GM12892 (cell line): ENCODE results near the gene WAC.

Experiments used
- DNase-seq: peaks from one replicate; pipeline ENCODE4 v3.0.0; 2011; ENCODE audit not compliant: insufficient read length
- FAIRE-seq: peaks from 2 replicates; lab custom pipeline; 2011; peaks lifted over from hg19 to GRCh38; lab: Jason Lieb, UNC
- POLR2A ChIP-seq: IDR thresholded peaks from 2 replicates; pipeline ENCODE4 v1.6.1; 2011; ENCODE audit warnings: low read depth, low read length, control low read depth
- POLR2AphosphoS5 ChIP-seq: IDR thresholded peaks from 2 replicates; pipeline ENCODE4 v1.6.1; 2011; ENCODE audit warnings: low read depth, low read length, control low read depth
- TAF1 ChIP-seq: IDR thresholded peaks from 2 replicates; pipeline ENCODE4 v1.6.1; 2011; ENCODE audit warnings: low read depth, mild to moderate bottlenecking, control low read depth, low read length, borderline replicate concordance

Gene WAC

GRCh38 chr10:28535846-28536245, 2.9 kb downstream of the WAC start:
- TF ChIP-seq POLR2A (no peak), POLR2AphosphoS5 (no peak), TAF1 (no peak)
- no peak for FAIRE-seq
- no peak for DNase-seq

GRCh38 chr10:28538595-28538994, 5.7 kb downstream of the WAC start:
- no peak for FAIRE-seq
- TF ChIP-seq POLR2AphosphoS5 (no peak), POLR2A (no peak), TAF1 (no peak)
- DNase-seq = no peak

- TF ChIP-seq TAF1 = no peak
- no peak for TF ChIP-seq POLR2AphosphoS5
- no peak for TF ChIP-seq POLR2A
- DNase-seq = no peak
- FAIRE-seq = no peak
These were observed 7.2 kb downstream of the WAC start for GRCh38 chr10:28540145-28540544.

GRCh38 chr10:28541717-28542365, 8.9 kb downstream of the WAC start:
- TF ChIP-seq POLR2AphosphoS5 (no peak; the same call in 1 of the 2 replicates), TAF1 (no peak), POLR2A (no peak)
- no peak for DNase-seq
- FAIRE-seq = peak; percentile 70

- no peak; the same call in 1 of the 2 replicates for TF ChIP-seq POLR2A
- TF ChIP-seq TAF1 = no peak
- no peak for TF ChIP-seq POLR2AphosphoS5
These were observed 9.8 kb downstream of the WAC start for GRCh38 chr10:28542728-28543127.

GRCh38 chr10:28544058-28544457, 11.1 kb downstream of the WAC start:
- no peak for DNase-seq
- TF ChIP-seq POLR2AphosphoS5 = no peak
- TF ChIP-seq POLR2A = no peak; the same call in 1 of the 2 replicates
- no peak for TF ChIP-seq TAF1
- no peak for FAIRE-seq

More at GRCh38 chr10:28542728-28543127, 9.8 kb downstream of the WAC start:
- no peak for DNase-seq
- FAIRE-seq = no peak

- TF ChIP-seq POLR2AphosphoS5 (no peak), POLR2A (0 out of 2 replicates have a peak, but pooled peaks have one; percentile 31)
- FAIRE-seq (no peak), DNase-seq (no peak)
These were observed 13.2 kb downstream of the WAC start for GRCh38 chr10:28545967-28546644.

GRCh38 chr10:28548781-28549498, 16.0 kb downstream of the WAC start:
- TF ChIP-seq POLR2AphosphoS5 (no peak), POLR2A (no peak), TAF1 (no peak)
- DNase-seq (no peak), FAIRE-seq (no peak)

- DNase-seq (no peak), FAIRE-seq (peak; percentile 24)
- TF ChIP-seq TAF1 (no peak), POLR2AphosphoS5 (no peak), POLR2A (no peak)
These were observed 18.2 kb downstream of the WAC start for GRCh38 chr10:28551086-28551485.

GRCh38 chr10:28552775-28553174, 19.9 kb downstream of the WAC start:
- TF ChIP-seq POLR2AphosphoS5 (no peak), TAF1 (no peak), POLR2A (no peak)
- no peak for DNase-seq
- FAIRE-seq = no peak

GRCh38 chr10:28554009-28554408, 21.1 kb downstream of the WAC start:
- no peak for FAIRE-seq
- DNase-seq = no peak
- no peak for TF ChIP-seq TAF1
- TF ChIP-seq POLR2A = no peak
- no peak for TF ChIP-seq POLR2AphosphoS5

- no peak for FAIRE-seq
- TF ChIP-seq POLR2AphosphoS5 = no peak
- no peak for TF ChIP-seq TAF1
- no peak for TF ChIP-seq POLR2A
- DNase-seq = no peak
These were observed 22.0 kb downstream of the WAC start for GRCh38 chr10:28554952-28555351.
